ENCODE results near the gene PRCC. TPM values are rescaled to one million over a fixed set of nuclear protein-coding genes. Genes with fewer than 3 reads are reported as not detected.

PRCC gene
- polyA plus RNA-seq, 1 donor (not counting 4 experiments of a cell fraction or from before 2014, with no cell fraction given) = 40.4 TPM

DNA sequence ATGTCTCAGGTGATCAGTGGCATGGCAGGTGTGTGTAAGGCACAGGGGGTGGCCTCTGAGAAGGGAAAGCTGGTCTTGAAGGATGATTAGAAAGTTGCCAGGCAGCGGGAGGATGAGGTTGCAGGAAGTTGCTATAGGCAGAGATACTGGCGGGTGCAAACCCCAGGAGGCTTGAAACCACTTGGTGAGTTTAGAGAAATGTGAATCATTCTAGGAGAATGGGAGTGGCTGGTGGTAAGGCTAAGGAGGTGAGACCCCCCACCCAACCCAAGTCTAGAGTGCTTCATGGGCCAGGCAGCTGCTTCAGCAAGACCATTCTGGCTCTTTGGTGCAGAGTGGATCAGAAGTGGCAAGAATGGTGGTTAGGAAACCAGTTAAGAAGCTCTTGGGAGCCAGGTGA lies 40.3 kb downstream of the PRCC start:
- Histone ChIP-seq H3K4me3 (ENCODE audit: control insufficient read depth in 2 of 3, extremely low read depth in 1 of 3, insufficient read depth in 2 of 3, low read depth in 1 of 3, low read length in 3 of 3) (no peak overlapping the region), H3K9me1 (ENCODE audit: control insufficient read depth, extremely low read depth, insufficient read depth, low read length) (no peaks in the 10 kb centered on the region), H3K27ac (ENCODE audit: control insufficient read depth, insufficient read depth, low read length) (no peak overlapping the region), H3K79me2 (ENCODE audit: control insufficient read depth, insufficient read depth, low read length) (no peaks in the 10 kb centered on the region), H3K36me3 (ENCODE audit: control insufficient read depth in 2 of 2, extremely low read depth in 1 of 2, insufficient read depth in 2 of 2, low read length in 2 of 2) (peaks cover 0 to 4% of the 10 kb centered on the region in 2 experiments), H2AFZ (ENCODE audit: control insufficient read depth, low read length) (no peak overlapping the region), H3K9ac (ENCODE audit: control insufficient read depth, extremely low read depth, insufficient read depth, low read length) (no peak overlapping the region), H3K4me1 (ENCODE audit: control insufficient read depth, extremely low read depth, insufficient read depth, low read length) (peaks cover 15% of the 10 kb centered on the region), H3K9me3 (ENCODE audit: control insufficient read depth, low read depth, low read length) (no peaks in the 10 kb centered on the region), H3K4me2 (ENCODE audit: control insufficient read depth, extremely low read depth, insufficient read depth, low read depth, low read length) (no peak overlapping the region), H4K20me1 (ENCODE audit: control insufficient read depth, extremely low read depth, insufficient read depth, low read length) (no peaks in the 10 kb centered on the region), H3K27me3 (ENCODE audit: control insufficient read depth, extremely low read depth, insufficient read depth, low read length) (no peaks in the 10 kb centered on the region)
- no peak for DNase-seq (ENCODE audit: low read depth, low spot score)
- no peak for FAIRE-seq
- dilution Hi-C loops (cut with MboI; ENCODE audit: extremely low pct_ligation_motif_present, low sequenced_read_pairs) = no loop called here
- no peak for TF ChIP-seq EZH2 (IDR thresholded peaks at IDR 0.05; ENCODE audit: low read length)
- TF ChIP-seq, protein P1, sequence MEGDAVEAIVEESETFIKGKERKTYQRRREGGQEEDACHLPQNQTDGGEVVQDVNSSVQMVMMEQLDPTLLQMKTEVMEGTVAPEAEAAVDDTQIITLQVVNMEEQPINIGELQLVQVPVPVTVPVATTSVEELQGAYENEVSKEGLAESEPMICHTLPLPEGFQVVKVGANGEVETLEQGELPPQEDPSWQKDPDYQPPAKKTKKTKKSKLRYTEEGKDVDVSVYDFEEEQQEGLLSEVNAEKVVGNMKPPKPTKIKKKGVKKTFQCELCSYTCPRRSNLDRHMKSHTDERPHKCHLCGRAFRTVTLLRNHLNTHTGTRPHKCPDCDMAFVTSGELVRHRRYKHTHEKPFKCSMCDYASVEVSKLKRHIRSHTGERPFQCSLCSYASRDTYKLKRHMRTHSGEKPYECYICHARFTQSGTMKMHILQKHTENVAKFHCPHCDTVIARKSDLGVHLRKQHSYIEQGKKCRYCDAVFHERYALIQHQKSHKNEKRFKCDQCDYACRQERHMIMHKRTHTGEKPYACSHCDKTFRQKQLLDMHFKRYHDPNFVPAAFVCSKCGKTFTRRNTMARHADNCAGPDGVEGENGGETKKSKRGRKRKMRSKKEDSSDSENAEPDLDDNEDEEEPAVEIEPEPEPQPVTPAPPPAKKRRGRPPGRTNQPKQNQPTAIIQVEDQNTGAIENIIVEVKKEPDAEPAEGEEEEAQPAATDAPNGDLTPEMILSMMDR (optimal IDR thresholded peaks at IDR 0.05 in 1 of 3, IDR thresholded peaks at IDR 0.05 in 1 of 3, conservative IDR thresholded peaks at IDR 0.05 in 1 of 3; ENCODE audit: extremely low read depth in 1 of 3, insufficient read depth in 2 of 3, low read length in 3 of 3) = no peak

DNA sequence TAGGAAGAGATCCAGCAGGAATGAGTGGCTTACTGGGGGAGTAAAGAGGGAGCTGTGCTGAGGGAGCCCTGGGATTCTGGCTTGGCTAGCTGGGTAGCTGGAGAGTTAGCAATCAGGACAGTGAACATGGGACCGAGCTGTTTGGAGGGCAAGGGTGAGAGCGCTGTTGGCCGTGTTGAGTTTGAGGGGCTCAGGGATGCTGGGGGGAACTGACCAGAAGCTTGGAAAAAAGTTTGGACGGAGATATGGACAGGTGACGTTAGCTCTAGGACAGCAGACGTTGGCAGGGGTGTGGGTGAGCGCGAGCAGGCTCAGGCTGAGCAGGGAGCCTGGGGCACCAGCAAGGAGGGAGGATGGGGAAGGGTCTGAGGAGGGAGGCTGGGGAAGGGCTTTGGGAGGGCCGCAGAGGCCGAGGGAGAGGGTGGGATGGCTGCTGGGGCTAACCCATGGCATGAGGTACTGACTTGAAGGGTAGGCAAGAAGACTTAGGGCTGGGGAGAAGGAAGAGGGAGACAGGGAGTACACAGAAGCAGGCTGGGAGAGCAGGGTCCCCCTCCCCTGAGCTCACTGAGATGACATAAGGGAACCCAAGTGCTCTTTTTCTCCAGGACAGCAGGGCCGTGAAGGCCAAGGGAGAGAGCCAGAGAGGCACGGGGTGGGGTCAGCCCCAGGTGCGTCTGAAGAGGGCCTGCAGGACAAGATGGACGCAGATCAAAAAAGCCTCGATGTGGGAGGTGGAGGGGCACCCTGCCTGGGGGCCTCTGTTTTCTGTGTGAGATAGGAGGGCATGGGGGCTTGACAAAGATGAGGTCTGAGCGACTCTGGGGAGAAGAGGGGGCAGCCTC lies 41.1 kb downstream of the PRCC start:
- H2AFZ ChIP-seq (ENCODE audit: control insufficient read depth, low read length) = no peak overlapping the region
- H3K36me3 ChIP-seq (ENCODE audit: control insufficient read depth in 2 of 2, extremely low read depth in 1 of 2, insufficient read depth in 2 of 2, low read length in 2 of 2) = peaks cover 0 to 4% of the 10 kb centered on the region in 2 experiments
- no peaks in the 10 kb centered on the region for H3K9me1 ChIP-seq (ENCODE audit: control insufficient read depth, extremely low read depth, insufficient read depth, low read length)
- H3K4me1 ChIP-seq (ENCODE audit: control insufficient read depth, extremely low read depth, insufficient read depth, low read length) = peaks cover 23% of the 10 kb centered on the region
- no peak overlapping the region for H3K4me3 ChIP-seq (ENCODE audit: control insufficient read depth in 2 of 3, extremely low read depth in 1 of 3, insufficient read depth in 2 of 3, low read depth in 1 of 3, low read length in 3 of 3)
- no peaks in the 10 kb centered on the region for H3K79me2 ChIP-seq (ENCODE audit: control insufficient read depth, insufficient read depth, low read length)
- FAIRE-seq (no peak), DNase-seq (ENCODE audit: low read depth, low spot score) (no peak)
- TF ChIP-seq, protein P1 (optimal IDR thresholded peaks at IDR 0.05 in 1 of 3, IDR thresholded peaks at IDR 0.05 in 1 of 3, conservative IDR thresholded peaks at IDR 0.05 in 1 of 3; ENCODE audit: extremely low read depth in 1 of 3, insufficient read depth in 2 of 3, low read length in 3 of 3) = no peak
- no peak for TF ChIP-seq EZH2 (IDR thresholded peaks at IDR 0.05; ENCODE audit: low read length)
- no peaks in the 10 kb centered on the region for H3K27me3 ChIP-seq (ENCODE audit: control insufficient read depth, extremely low read depth, insufficient read depth, low read length)
- H3K9ac ChIP-seq (ENCODE audit: control insufficient read depth, extremely low read depth, insufficient read depth, low read length) = no peak overlapping the region
- dilution Hi-C loops (cut with MboI; ENCODE audit: extremely low pct_ligation_motif_present, low sequenced_read_pairs) = no loop called here
- H3K4me2 ChIP-seq (ENCODE audit: control insufficient read depth, extremely low read depth, insufficient read depth, low read depth, low read length) = no peak overlapping the region
- no peak overlapping the region for H3K27ac ChIP-seq (ENCODE audit: control insufficient read depth, insufficient read depth, low read length)
- no peaks in the 10 kb centered on the region for H3K9me3 ChIP-seq (ENCODE audit: control insufficient read depth, low read depth, low read length)
- H4K20me1 ChIP-seq (ENCODE audit: control insufficient read depth, extremely low read depth, insufficient read depth, low read length) = no peaks in the 10 kb centered on the region

Data from keratinocyte (primary cell).